Measurements from ENCODE around the gene ZBTB24.
A peak's percentile ranks its signal among the peaks of the same experiment; 100 is the strongest.
"Not testable (repeated sequence)": the region's sequence is repeated elsewhere in the genome, so short reads cannot be mapped to it uniquely, and the experiment has no call there.

Gene ZBTB24

GRCh38 chr6:109482905-109483734 is at the start of gene ZBTB24:
Gene ZBTB24 (minus strand): TSS chr6:109483219. CDS start chr6:109482026, 1,193 bp downstream.
- peak; percentile 88 for DNase-seq

- DNase-seq = no peak
Measured at GRCh38 chr6:109531446-109531845, 48.4 kb upstream of the ZBTB24 start.

- DNase-seq = no peak
Measured at GRCh38 chr6:109527989-109528388, 45.0 kb upstream of the ZBTB24 start.

- DNase-seq = peak; percentile 66
Measured at GRCh38 chr6:109526905-109527628, 44.0 kb upstream of the ZBTB24 start.

- DNase-seq = no peak
Measured at GRCh38 chr6:109524129-109524528, 41.1 kb upstream of the ZBTB24 start.

- peak; percentile 57 for DNase-seq
Measured at GRCh38 chr6:109523478-109523877, 40.5 kb upstream of the ZBTB24 start.

GRCh38 chr6:109521080-109521479 is 38.1 kb upstream of the ZBTB24 start:
- DNase-seq = no peak

- not testable (repeated sequence) for DNase-seq
Measured at GRCh38 chr6:109519647-109520046, 36.6 kb upstream of the ZBTB24 start.

- no peak for DNase-seq
Measured at GRCh38 chr6:109516929-109517328, 33.9 kb upstream of the ZBTB24 start.

- no peak for DNase-seq
Measured at GRCh38 chr6:109515781-109516409, 32.9 kb upstream of the ZBTB24 start.

GRCh38 chr6:109514946-109515345 is 31.9 kb upstream of the ZBTB24 start:
- DNase-seq = no peak

- peak; percentile 53 for DNase-seq
Measured at GRCh38 chr6:109513571-109514071, 30.6 kb upstream of the ZBTB24 start.

- no peak for DNase-seq
Measured at GRCh38 chr6:109512271-109512817, 29.3 kb upstream of the ZBTB24 start.

- DNase-seq = no peak
Measured at GRCh38 chr6:109511832-109512231, 28.8 kb upstream of the ZBTB24 start.

GRCh38 chr6:109510358-109510757 is 27.3 kb upstream of the ZBTB24 start:
- no peak for DNase-seq

GRCh38 chr6:109508166-109508860 is 25.3 kb upstream of the ZBTB24 start:
- no peak for DNase-seq

GRCh38 chr6:109507490-109508072 is 24.6 kb upstream of the ZBTB24 start:
- DNase-seq = no peak

- DNase-seq = no peak
Measured at GRCh38 chr6:109506841-109507240, 23.8 kb upstream of the ZBTB24 start.

- DNase-seq = no peak
Measured at GRCh38 chr6:109506314-109506713, 23.3 kb upstream of the ZBTB24 start.

- no peak for DNase-seq
Measured at GRCh38 chr6:109503327-109504224, 20.6 kb upstream of the ZBTB24 start.

- DNase-seq = no peak
Measured at GRCh38 chr6:109498936-109499335, 15.9 kb upstream of the ZBTB24 start.
